H1 (cell line): Measurements from ENCODE around the gene CACNA1F. TPM values are rescaled to one million over a fixed set of nuclear protein-coding genes. Genes with fewer than 3 reads are reported as not detected.

ENCODE experiments used
- EGR1 ChIP-seq: IDR thresholded peaks from 2 replicates; pipeline ENCODE4 v1.6.1; 2011; ENCODE audit warnings: low read depth, low read length, borderline replicate concordance
- GTF2F1 ChIP-seq: IDR thresholded peaks from 2 replicates; pipeline ENCODE4 v1.6.1; 2012; ENCODE audit warnings: low read depth, low read length, improper control_type of control experiment, borderline replicate concordance
- JUN ChIP-seq: IDR thresholded peaks from 2 replicates; pipeline ENCODE4 v1.6.1; 2011; ENCODE audit warnings: low read depth, mild to moderate bottlenecking, improper control_type of control experiment, low read length
- PHF8 ChIP-seq: fragments of 200-600 bp; sonication (generic); conservative IDR thresholded peaks from 2 replicates; pipeline ENCODE4 v1.7.1; 2012; ENCODE audit warnings: low read depth, mild to moderate bottlenecking, inconsistent platforms, low read length, moderate library complexity
- POLR2A ChIP-seq, 2 experiments: IDR thresholded peaks; 1 replicate in 1 of 2; 2 replicates in 1 of 2; pipeline ENCODE4 v1.6.1; 2011; ENCODE audit warnings: low read depth in 2 of 2, low read length in 2 of 2, mild to moderate bottlenecking in 2 of 2; ENCODE audit errors: control extremely low read depth in 1 of 2
- POLR2AphosphoS5 ChIP-seq: IDR thresholded peaks from 2 replicates; pipeline ENCODE4 v1.6.1; 2011; ENCODE audit warnings: low read depth, low read length
- SIX5 ChIP-seq: IDR thresholded peaks from 2 replicates; pipeline ENCODE4 v1.6.1; 2011; ENCODE audit warnings: mild to moderate bottlenecking, low read depth, low read length
- polyA plus RNA-seq, 7 experiments: library from polyadenylated mRNA; depleted of rRNA in 3 of 7; stranded (reverse) in 5 of 7; unstranded in 2 of 7; fragments of >200 nt in 5 of 7; fragments of 200-250 nt in 2 of 7; gene quantifications; 1 replicate in 5 of 7; 2 replicates in 1 of 7; 4 replicates in 1 of 7; pipeline versions ENCODE4 v1.2.1 to v1.2.3, GENCODE V29; 2011 to 2013; ENCODE audit warnings: missing spikeins in 2 of 7, mixed read lengths in 2 of 7
- total RNA-seq: library from RNA; stranded (reverse); fragmentation: NEBNext Ultra II Directional; extraction: Animal tissue kit (Norgen Biotek cat#: 25700); gene quantifications from 2 replicates; pipeline ENCODE4 v1.2.1, GENCODE V29; 2021

The CACNA1F gene
- total and polyA plus RNA-seq, 2 of the 8 experiments (the other 6 are each of a cell fraction or from before 2014, with no cell fraction given) = 0.59 to 0.84 TPM

DNA sequence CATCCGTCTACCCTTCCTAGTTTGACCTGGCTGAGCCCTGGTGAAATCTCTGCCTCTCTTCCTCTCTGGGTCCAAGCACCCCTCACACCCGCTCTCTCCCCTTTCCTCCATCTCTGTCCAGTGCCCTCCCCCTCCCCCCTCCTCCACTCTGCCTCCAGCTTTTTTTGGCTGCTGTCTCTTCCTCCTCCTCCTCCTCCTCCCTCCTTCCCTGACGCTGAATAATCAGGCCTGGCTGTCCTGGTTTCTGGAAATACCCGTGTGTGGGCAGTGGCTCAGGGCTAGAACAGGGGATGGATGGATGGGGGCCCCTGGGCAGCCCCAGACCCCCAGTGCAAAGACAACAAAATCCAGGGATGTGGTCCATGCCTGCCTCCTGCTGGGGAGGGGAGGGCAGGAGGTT lies 28.4 kb downstream of the CACNA1F start (continued):
- TF ChIP-seq JUN (no peak), POLR2A (IDR thresholded peaks at IDR 0.05; ENCODE audit: control extremely low read depth in 1 of 2, low read depth in 2 of 2, low read length in 2 of 2) (no peak), GTF2F1 (no peak), SIX5 (no peak), POLR2AphosphoS5 (no peak), EGR1 (no peak), PHF8 (no peak)
